Measurements from ENCODE around the gene TAS2R38. TPM values are rescaled to one million over a fixed set of nuclear protein-coding genes. Genes with fewer than 3 reads are reported as not detected.
"Not testable (repeated sequence)": the region's sequence is repeated elsewhere in the genome, so short reads cannot be mapped to it uniquely, and the experiment has no call there.

The TAS2R38 gene
- total RNA-seq, 1 experiment from 2014 or later = not detected

GRCh38 chr7:141990011-141990725 lies 16.6 kb upstream of the TAS2R38 start (continued):
- TF ChIP-seq CTCF (IDR thresholded peaks at IDR 0.05 in 2 of 3, conservative IDR thresholded peaks at IDR 0.05 in 1 of 3; ENCODE audit: borderline replicate concordance in 1 of 3, insufficient read depth in 1 of 3, low read depth in 2 of 3, low read length in 2 of 3) = no peak
- TF ChIP-seq EZH2 (IDR thresholded peaks at IDR 0.05) = no peak
- TF ChIP-seq CBX3 (IDR thresholded peaks at IDR 0.05; ENCODE audit: low read depth) = no peak
- TF ChIP-seq MAX (IDR thresholded peaks at IDR 0.05) = no peak
- TF ChIP-seq ATF3 (IDR thresholded peaks at IDR 0.05) = no peak
- no peak for TF ChIP-seq EGR1 (IDR thresholded peaks at IDR 0.05; ENCODE audit: low read depth)
- no peak for TF ChIP-seq SP1 (IDR thresholded peaks at IDR 0.05; ENCODE audit: low read depth)
- TF ChIP-seq POLR2A (IDR thresholded peaks at IDR 0.05; ENCODE audit: borderline replicate concordance, extremely low read depth, insufficient read depth, insufficient read length) = no peak
- TF ChIP-seq SRF (IDR thresholded peaks at IDR 0.05; ENCODE audit: low read depth) = no peak
- no peak for TF ChIP-seq POLR2AphosphoS5 (IDR thresholded peaks at IDR 0.05; ENCODE audit: low read depth, low read length)
- TF ChIP-seq TCF7L2 (IDR thresholded peaks at IDR 0.05; ENCODE audit: borderline replicate concordance, extremely low read depth, insufficient read depth, insufficient read length) = no peak

- H3K79me2 ChIP-seq (ENCODE audit: insufficient read depth, low read length); H3K4me3 ChIP-seq (replicated peaks in 1 of 2; ENCODE audit: low read depth in 1 of 2, low read length in 2 of 2); RAD21 ChIA-PET (ENCODE audit: low non-redundant PET in 1 of 2, low total read pairs in 2 of 2, uncharacterized antibody in 2 of 2, unreplicated experiment in 2 of 2); intact Hi-C loops (cut with micrococcal nuclease); H3K9ac ChIP-seq (ENCODE audit: low read length); H3K27ac ChIP-seq (ENCODE audit: low read depth, low read length); H3K9me2 ChIP-seq (ENCODE audit: insufficient read depth); H3K4me1 ChIP-seq (ENCODE audit: control insufficient read depth in 1 of 2, insufficient read depth in 2 of 2, low read length in 2 of 2); H3K27me3 ChIP-seq (ENCODE audit: insufficient read depth, low read length); H3K9me3 ChIP-seq (ENCODE audit: control insufficient read depth in 1 of 2, insufficient read depth in 1 of 2, low read depth in 1 of 2, low read length in 2 of 2); DNase-seq (ENCODE audit: low read depth, low spot score); H3K36me3 ChIP-seq (ENCODE audit: control insufficient read depth in 1 of 2, insufficient read depth in 2 of 2, low read length in 2 of 2); H2AFZ ChIP-seq (ENCODE audit: low read depth, low read length, poor library complexity, severe bottlenecking); BruUV-seq (replicated peaks); POLR2A ChIA-PET; ATAC-seq; H3K4me2 ChIP-seq (ENCODE audit: low read length); CTCF ChIA-PET; H4K20me1 ChIP-seq (ENCODE audit: insufficient read depth): not testable (repeated sequence)
Measured at GRCh38 chr7:141987803-141988202, 14.2 kb upstream of the TAS2R38 start.

Data from HCT116 (cell line).